Type B pancreatic cell (in vitro differentiated cells): ENCODE results near the gene AEBP2. TPM values are rescaled to one million over a fixed set of nuclear protein-coding genes. Genes with fewer than 3 reads are reported as not detected.
A peak's percentile ranks its signal among the peaks of the same experiment; 100 is the strongest.

Experiments
- DNase-seq: peaks from one replicate; pipeline ENCODE4 v3.0.0; 2021; ENCODE audit warnings: mixed read lengths; ENCODE audit not compliant: unreplicated experiment; ENCODE audit errors: extremely low spot score
- H3K27ac Mint-ChIP-seq: 2 replicates; pipeline ENCODE4 v1.8.0; 2021; ENCODE audit warnings: mild to moderate bottlenecking, mixed read lengths
- H3K27me3 Mint-ChIP-seq: 2 replicates; pipeline ENCODE4 v1.8.0; 2021; ENCODE audit warnings: mixed read lengths
- H3K36me3 Mint-ChIP-seq: 2 replicates; pipeline ENCODE4 v1.8.0; 2021; ENCODE audit warnings: mixed read lengths
- H3K4me1 Mint-ChIP-seq: one replicate; pipeline ENCODE4 v1.8.0; 2021; ENCODE audit warnings: mixed read lengths; ENCODE audit not compliant: unreplicated experiment
- H3K4me3 Mint-ChIP-seq: 2 replicates; pipeline ENCODE4 v1.8.0; 2021; ENCODE audit warnings: mild to moderate bottlenecking, mixed read lengths
- H3K9me3 Mint-ChIP-seq: 2 replicates; pipeline ENCODE4 v1.8.0; 2021; ENCODE audit warnings: mixed read lengths
- total RNA-seq: library from RNA; stranded (reverse); gene quantifications from 2 replicates; pipeline ENCODE4 v1.2.1, GENCODE V29; 2021; ENCODE audit warnings: low replicate concordance
- TF ChIP-seq, protein P1 (sequence below): fragments of 200-600 bp; sonication (generic); conservative IDR thresholded peaks from 2 replicates; pipeline ENCODE4 v1.5.0; 2021; ENCODE audit warnings: antibody characterized with exemption, mild to moderate bottlenecking

Gene AEBP2
- total RNA-seq, 1 donor from 2014 or later, result 45.8 TPM

DNA sequence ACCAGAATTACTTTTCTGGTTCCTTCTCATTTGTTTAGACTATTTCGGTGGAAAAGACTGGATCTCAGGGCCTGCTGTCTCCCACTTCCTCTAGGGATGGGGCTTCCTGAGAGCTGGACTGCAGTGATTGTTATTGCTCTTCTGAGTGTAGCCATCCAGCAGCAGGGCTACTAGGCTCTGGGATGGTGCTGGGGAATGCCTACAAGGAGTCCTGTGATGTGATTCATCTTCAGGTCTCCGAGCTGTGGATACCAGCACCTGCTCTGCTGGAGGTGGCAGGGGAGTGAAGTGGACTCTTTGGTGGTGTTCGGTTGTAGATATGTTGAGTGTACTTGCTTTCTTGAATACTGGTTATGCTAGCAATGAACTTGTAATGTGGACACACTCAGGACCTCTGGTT is 42.7 kb downstream of the AEBP2 start:
- TF ChIP-seq, protein P1, sequence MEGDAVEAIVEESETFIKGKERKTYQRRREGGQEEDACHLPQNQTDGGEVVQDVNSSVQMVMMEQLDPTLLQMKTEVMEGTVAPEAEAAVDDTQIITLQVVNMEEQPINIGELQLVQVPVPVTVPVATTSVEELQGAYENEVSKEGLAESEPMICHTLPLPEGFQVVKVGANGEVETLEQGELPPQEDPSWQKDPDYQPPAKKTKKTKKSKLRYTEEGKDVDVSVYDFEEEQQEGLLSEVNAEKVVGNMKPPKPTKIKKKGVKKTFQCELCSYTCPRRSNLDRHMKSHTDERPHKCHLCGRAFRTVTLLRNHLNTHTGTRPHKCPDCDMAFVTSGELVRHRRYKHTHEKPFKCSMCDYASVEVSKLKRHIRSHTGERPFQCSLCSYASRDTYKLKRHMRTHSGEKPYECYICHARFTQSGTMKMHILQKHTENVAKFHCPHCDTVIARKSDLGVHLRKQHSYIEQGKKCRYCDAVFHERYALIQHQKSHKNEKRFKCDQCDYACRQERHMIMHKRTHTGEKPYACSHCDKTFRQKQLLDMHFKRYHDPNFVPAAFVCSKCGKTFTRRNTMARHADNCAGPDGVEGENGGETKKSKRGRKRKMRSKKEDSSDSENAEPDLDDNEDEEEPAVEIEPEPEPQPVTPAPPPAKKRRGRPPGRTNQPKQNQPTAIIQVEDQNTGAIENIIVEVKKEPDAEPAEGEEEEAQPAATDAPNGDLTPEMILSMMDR, result no peak
- H3K4me3 Mint-ChIP-seq, result peak overlapping the region; percentile 12
- peak overlapping the region; percentile 31 for H3K27ac Mint-ChIP-seq
- peaks cover 4% of the 10 kb centered on the region for H3K4me1 Mint-ChIP-seq
- DNase-seq, result no peak
- peaks cover 87% of the 10 kb centered on the region for H3K36me3 Mint-ChIP-seq
- H3K27me3 Mint-ChIP-seq, result no peaks in the 10 kb centered on the region
- H3K9me3 Mint-ChIP-seq, result peaks cover 18% of the 10 kb centered on the region

DNA sequence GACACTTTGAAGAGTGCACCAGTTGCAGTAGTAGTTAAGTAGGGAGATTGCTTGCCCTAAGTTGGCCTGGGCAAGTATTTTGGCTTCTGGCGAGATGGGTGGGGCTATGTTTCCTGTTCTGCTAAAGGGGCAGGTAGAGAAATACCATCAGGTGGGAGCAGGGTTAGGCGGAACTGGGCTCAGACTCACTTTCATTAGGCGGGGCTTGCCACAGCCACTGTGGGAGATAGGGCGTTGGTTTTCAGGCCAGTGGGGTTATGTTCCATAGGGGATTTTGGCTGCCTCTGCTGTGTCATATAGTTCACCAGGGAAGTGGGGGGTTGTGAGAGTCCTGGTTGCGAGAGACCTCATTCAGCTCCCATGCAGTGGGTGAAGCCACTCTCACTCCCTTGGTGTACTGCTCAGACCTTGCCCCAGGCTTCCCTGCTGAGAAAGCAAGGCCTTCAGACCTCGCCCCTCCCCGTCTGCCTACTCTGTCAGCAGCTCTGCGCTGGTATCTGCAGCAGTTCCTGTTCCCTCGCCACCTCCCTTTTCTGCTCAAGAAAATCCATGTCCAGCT is 43.3 kb downstream of the AEBP2 start:
- no peaks in the 10 kb centered on the region for H3K27me3 Mint-ChIP-seq
- TF ChIP-seq, protein P1, result no peak
- peaks cover 83% of the 10 kb centered on the region for H3K36me3 Mint-ChIP-seq
- no peak for DNase-seq
- H3K9me3 Mint-ChIP-seq, result peaks cover 15% of the 10 kb centered on the region
- peaks cover 4% of the 10 kb centered on the region for H3K4me1 Mint-ChIP-seq
- peak overlapping the region; percentile 31 for H3K27ac Mint-ChIP-seq
- peak overlapping the region; percentile 12 for H3K4me3 Mint-ChIP-seq

DNA sequence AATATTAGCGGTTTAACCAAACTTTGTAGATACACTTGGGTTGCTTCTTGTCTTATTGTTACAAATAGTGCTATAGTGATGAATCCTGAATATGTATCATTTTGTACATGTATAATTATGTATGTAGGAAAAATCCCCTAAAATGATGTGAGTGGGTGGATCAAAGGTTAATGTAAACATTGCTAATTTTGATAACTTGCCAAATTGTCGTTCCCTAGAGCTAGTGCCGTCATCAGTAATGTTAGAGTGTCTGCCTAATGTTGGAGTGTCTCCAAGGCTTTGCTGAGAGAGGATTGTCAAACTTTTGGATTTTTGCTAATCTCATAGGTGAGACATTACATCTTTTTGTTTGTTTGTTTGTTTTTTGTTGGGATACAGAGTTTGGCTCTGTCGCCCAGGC is 44.4 kb downstream of the AEBP2 start:
- H3K27me3 Mint-ChIP-seq, result no peaks in the 10 kb centered on the region
- TF ChIP-seq, protein P1, result no peak
- H3K27ac Mint-ChIP-seq, result peak overlapping the region; percentile 31
- H3K4me3 Mint-ChIP-seq, result no peak overlapping the region
- peaks cover 4% of the 10 kb centered on the region for H3K4me1 Mint-ChIP-seq
- peaks cover 12% of the 10 kb centered on the region for H3K9me3 Mint-ChIP-seq
- H3K36me3 Mint-ChIP-seq, result peaks cover 80% of the 10 kb centered on the region
- DNase-seq, result no peak

DNA sequence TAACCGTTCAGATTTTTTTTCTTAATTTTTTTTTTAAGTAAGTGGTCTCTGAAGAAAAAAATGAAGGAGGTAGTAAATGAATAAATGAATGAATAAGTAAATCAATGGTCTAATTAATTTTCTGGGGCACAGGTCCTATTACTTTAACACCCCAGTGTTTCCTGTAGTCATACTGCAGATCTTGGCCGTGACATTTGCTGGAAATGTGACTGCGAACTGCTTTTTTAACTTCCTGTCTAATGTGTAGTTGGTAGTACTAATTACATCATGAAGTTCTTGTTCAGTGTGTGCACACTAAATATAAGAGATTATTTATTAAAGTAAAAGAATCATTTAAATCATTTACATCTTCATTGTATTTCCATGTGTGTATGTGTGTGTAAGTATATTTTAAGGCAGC is 45.4 kb downstream of the AEBP2 start:
- H3K27me3 Mint-ChIP-seq, result no peaks in the 10 kb centered on the region
- DNase-seq, result no peak
- H3K9me3 Mint-ChIP-seq, result peaks cover 12% of the 10 kb centered on the region
- peaks cover 76% of the 10 kb centered on the region for H3K36me3 Mint-ChIP-seq
- no peak overlapping the region for H3K27ac Mint-ChIP-seq
- TF ChIP-seq, protein P1, result no peak
- H3K4me3 Mint-ChIP-seq, result no peak overlapping the region
- H3K4me1 Mint-ChIP-seq, result peaks cover 4% of the 10 kb centered on the region

DNA sequence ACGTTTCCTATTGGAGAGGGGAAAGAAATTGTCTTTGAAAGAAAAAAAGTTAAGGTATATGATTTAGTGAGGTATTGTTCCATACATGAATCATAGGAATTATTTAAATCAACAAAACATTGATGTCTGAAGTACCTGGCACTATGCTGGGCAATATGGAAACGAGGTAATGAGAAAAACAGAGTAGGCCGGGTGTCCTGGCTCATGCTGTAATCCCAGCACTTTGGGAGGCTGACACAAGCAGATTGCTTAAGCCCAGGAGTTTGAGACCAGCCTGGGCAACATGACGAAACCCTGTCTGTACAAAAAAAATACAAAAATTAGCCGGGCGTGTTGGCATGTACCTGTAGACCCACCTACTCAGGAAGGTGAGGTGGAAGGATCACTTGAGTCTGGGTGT is 45.9 kb downstream of the AEBP2 start:
- Mint-ChIP-seq H3K4me3 (no peak overlapping the region), H3K27me3 (no peaks in the 10 kb centered on the region), H3K36me3 (peaks cover 71% of the 10 kb centered on the region), H3K9me3 (peaks cover 12% of the 10 kb centered on the region), H3K27ac (no peak overlapping the region), H3K4me1 (peaks cover 4% of the 10 kb centered on the region)
- TF ChIP-seq, protein P1, result no peak
- DNase-seq, result no peak

DNA sequence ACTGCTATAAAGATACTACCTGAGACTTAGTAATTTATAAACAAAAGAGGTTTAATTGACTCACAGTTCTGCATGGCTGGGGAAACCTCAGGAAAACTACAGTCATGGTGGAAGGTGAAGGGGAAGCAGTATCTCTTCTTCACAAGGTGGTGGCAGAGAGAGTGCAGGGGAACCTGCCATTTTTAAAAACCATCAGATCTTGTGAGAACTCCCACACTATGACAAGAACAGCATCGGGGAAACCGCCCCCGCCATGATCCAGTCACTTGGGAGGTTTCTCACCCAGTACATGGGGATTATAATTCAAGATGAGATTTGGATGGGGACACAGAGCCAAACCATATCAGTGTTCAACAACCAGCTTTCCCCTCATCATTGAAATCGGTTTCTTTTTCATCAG is 49.9 kb downstream of the AEBP2 start:
- Mint-ChIP-seq H3K4me1 (no peaks in the 10 kb centered on the region), H3K4me3 (no peak overlapping the region), H3K27me3 (no peaks in the 10 kb centered on the region), H3K36me3 (peaks cover 55% of the 10 kb centered on the region), H3K9me3 (no peaks in the 10 kb centered on the region), H3K27ac (no peak overlapping the region)
- DNase-seq, result no peak
- TF ChIP-seq, protein P1, result no peak
